ENCODE results near the gene SLC18B1.

DNA sequence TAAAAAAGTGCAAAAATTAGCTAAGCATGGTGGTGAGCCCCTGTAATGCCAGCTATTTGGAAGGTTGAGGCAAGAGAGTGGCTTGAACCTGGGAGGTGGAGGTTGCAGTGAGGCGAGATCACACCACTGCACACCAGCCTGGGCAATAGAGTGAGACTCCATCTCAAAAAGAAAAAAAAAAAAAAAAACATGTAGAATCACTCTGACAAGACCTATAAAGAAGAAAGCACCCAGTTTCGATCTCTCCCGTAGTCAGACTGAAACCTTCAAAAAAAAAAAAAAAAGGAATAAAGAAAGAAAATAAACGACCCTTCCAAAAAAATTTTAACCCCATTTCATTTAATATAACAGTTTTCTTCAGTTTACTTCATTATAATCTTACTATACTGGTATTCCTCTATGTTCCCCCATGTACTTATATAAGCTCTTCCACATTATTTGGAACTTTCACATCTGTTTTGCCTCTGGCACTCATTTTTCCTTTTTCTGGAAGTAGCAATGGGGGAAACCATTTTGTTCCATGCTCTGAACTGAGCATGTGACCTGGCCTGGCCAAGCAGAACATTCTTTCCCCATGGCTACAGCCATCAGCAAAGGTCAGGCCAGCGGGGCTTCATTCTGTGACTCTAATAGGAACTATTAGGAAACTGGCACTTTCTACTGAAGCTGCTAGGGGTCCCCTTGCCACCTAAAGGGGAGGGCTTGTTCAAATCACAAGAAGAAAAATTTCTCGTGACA lies 9.6 kb downstream of the SLC18B1 start:
- TF ChIP-seq TAF1 (IDR thresholded peaks at IDR 0.05; ENCODE audit: borderline replicate concordance, low read depth, low read length) (no peak), POLR2A (IDR thresholded peaks at IDR 0.05; ENCODE audit: low read depth, low read length) (no peak), POLR2AphosphoS2 (IDR thresholded peaks at IDR 0.05; ENCODE audit: low read depth, low read length) (no peak), RAD21 (IDR thresholded peaks at IDR 0.05; ENCODE audit: insufficient read depth, low read depth, low read length) (no peak), KDM1A (IDR thresholded peaks at IDR 0.05; ENCODE audit: borderline replicate concordance) (no peak), GABPA (IDR thresholded peaks at IDR 0.05; ENCODE audit: low read depth) (no peak), ZNF24 (IDR thresholded peaks at IDR 0.05) (no peak), EZH2 (IDR thresholded peaks at IDR 0.05; ENCODE audit: borderline replicate concordance, control insufficient read depth, low read depth, low read length) (no peak), CHD2 (IDR thresholded peaks at IDR 0.05; ENCODE audit: borderline replicate concordance, low read depth, low read length) (no peak), EGR1 (IDR thresholded peaks at IDR 0.05; ENCODE audit: borderline replicate concordance in 1 of 2, low read depth in 2 of 2, low read length in 2 of 2) (no peak), CTCF (IDR thresholded peaks at IDR 0.05 in 2 of 3, conservative IDR thresholded peaks at IDR 0.05 in 1 of 3; ENCODE audit: control insufficient read depth in 2 of 3, extremely low read depth in 1 of 3, insufficient read depth in 1 of 3, low read depth in 3 of 3, low read length in 3 of 3) (no peak), ZZZ3 (IDR thresholded peaks at IDR 0.05; ENCODE audit: control insufficient read depth, insufficient read length, low read depth) (no peak), MXI1 (IDR thresholded peaks at IDR 0.05; ENCODE audit: low read depth, low read length) (no peak)
- TF ChIP-seq, protein P1, sequence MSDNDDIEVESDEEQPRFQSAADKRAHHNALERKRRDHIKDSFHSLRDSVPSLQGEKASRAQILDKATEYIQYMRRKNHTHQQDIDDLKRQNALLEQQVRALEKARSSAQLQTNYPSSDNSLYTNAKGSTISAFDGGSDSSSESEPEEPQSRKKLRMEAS (IDR thresholded peaks at IDR 0.05; ENCODE audit: low read depth, low read length) = no peak

Measured in GM12878 (cell line).